LHCN-M2 (cell line): Measurements from ENCODE around the gene MCRIP2. TPM values are rescaled to one million over a fixed set of nuclear protein-coding genes. Genes with fewer than 3 reads are reported as not detected.

Experiments used
- DNase-seq: peaks from one replicate; pipeline ENCODE4 v3.0.0-alpha.2; 2012; ENCODE audit warnings: low read depth
- total RNA-seq: library from RNA; depleted of rRNA; stranded (reverse); fragments of >200 nt; gene quantifications from 2 replicates; pipeline ENCODE4 v1.2.3, GENCODE V29; 2014

The MCRIP2 gene
- total RNA-seq, 1 experiment from 2014 or later: 20.2 TPM

DNA sequence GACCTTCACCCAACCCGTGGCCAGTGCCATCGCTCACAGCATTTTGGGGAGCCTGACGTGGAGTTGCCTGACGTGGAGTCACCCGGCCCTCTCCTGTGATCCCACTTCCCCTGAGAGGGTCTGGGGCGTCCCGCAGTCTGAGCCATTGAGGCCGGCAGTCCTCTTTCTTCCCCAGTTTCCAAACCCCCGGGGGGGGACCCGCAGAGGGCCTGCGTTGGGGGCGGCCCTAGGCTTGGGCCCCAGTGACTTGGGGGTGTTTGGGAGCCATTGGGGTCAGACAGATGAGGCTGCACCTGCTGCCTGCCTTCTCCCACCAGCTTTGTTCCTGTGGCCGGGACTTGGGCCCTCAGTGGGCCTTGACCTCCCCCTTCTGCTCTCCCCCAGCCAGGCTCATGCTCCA, 28.0 kb downstream of the MCRIP2 start:
- DNase-seq: no peak

DNA sequence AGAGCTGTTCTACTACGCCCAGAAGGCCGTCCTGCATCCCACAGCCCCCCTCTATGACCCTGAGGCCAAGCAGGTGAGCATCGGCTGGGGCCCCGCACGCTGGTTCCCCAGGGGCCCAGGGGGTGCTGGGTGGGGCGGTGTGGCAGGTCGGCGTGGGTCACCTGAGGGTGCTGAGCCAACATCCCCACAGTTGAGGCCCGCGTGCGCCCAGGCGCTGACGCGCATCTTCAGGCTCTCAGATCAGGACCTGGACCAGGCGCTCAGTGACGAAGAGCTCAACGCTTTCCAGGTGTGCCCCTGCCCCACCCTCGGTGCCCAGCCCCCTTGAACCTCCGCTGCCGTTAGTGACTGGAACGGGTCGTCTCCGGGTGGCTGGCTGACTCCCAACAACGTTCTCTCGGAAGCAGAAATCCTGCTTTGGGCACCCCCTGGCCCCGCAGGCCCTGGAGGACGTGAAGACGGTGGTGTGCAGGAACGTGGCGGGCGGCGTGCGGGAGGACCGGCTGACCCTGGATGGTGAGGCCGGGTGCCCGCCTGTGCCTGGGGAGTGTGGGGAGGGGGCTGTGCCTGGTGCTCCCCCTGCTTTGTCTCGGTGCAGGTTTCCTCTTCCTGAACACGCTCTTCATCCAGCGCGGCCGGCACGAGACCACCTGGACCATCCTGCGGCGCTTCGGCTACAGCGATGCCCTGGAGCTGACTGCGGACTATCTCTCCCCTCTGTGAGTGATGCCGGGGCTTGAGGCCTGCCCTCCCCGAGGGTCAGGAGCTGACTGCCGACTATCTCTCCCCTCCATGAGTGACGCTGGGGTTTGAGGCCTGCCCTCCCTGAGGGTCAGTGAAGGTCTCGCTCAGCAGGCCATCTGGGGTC, 29.1 kb downstream of the MCRIP2 start:
- DNase-seq: no peak

- no peak for DNase-seq
Observed at GRCh38 chr16:671353-672131, 29.9 kb downstream of the MCRIP2 start.

DNA sequence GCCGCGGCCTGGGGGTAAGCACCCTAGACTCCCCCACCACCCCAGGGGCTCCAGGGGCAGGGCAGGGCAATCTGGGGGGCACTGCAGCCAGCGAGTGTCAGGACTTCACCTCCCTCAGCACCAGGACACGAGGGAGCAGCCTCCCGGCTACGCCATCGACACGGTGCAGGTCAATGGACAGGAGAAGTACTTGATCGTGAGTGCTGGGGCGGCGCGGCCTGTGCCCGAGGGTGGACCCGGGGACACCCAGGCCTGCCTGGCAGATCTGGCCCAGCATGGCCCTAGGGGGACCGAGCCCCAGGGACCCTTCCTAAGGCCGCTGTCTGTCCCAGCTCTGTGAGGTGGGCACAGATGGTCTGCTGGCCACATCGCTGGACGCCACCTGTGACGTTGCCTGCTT, 30.7 kb downstream of the MCRIP2 start:
- no peak for DNase-seq

- DNase-seq: no peak
Observed at GRCh38 chr16:672851-673250, 31.2 kb downstream of the MCRIP2 start.

GRCh38 chr16:673399-673991, 31.9 kb downstream of the MCRIP2 start:
- no peak for DNase-seq

DNA sequence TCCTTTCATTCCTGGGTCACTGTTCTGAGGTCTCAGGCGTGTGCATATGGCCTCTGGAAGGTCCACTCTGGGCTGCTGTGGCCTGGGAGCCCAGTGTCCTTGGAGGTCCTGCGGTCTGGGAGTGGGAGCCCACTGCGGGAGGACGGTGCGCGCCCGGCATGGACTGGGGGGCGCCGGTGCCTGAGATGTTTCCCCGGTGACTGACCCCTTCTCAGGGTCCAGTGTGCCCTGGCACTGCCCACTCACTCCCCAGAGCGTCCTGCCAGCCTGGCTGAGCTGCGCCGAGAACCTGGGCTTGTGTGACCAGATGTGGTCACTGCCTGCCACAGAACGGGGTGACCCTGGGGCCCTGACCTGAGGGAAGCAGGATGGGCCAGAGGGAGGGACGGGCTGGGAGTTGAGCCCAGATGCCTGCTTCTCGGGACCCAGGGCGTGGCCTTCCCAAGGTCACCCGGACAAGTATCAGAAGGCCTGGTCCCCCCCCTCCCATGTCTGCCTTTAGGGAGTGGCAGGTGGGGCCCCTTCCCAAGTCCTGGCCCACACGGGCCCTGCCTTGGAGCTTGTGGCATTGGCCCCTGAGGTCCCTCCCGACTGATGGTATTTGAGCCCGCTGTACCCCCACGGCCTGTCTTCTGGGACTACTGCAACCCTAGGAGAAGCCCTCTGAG, 32.7 kb downstream of the MCRIP2 start:
- no peak for DNase-seq

DNA sequence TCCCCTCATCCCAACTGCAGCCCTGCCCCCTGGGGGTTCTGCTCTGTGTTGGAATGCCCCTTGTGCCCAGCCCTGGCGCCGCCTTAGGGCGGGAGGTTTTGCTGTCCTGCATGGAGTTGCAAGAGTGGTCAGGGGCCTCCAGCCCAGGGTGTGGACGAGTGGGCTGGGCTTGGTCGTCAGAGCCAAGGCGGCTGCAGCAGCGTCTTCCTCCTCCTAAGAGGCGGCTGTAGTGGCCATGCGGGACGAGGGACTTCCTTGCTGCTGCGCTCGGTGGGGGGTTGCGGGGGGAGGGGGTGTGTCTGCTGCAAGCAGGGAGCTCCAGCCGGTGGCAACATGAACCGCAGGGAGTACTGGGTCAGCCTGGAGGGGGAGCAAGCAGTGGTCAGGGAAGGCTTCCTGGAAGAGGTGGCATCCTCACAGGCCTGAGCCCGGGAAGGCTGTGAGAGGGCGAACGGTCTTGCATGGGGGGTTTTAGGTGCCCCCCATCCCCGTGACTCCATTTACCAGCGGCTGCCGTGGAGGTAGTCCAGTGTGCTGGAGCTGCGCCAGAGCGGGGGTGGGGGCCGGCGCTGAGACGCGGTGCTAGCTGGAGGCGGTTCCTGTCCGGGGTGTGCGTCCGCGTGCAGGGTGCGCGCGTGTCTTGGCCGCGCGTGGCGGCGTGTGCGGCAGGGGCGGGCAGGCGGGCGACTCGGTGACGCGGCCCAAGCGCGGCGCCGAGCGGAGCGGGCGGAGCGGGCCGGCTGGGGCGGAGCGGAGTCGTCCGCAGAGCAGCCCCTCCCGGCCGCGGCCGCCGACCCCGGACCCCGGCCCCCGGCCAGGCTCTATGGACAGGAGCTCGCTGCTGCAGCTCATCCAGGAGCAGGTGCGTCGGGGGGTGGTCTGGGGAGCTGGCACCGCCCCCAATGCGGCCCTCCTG, 33.6 kb downstream of the MCRIP2 start, which contains the start of gene RHBDL1:
Gene RHBDL1 (plus strand): TSS at position 704 of the 916 bp plus-strand sequence. CDS start 120 bp downstream, at position 824.
- no peak for DNase-seq

GRCh38 chr16:675884-676564, 34.4 kb downstream of the MCRIP2 start:
- DNase-seq: no peak

DNA sequence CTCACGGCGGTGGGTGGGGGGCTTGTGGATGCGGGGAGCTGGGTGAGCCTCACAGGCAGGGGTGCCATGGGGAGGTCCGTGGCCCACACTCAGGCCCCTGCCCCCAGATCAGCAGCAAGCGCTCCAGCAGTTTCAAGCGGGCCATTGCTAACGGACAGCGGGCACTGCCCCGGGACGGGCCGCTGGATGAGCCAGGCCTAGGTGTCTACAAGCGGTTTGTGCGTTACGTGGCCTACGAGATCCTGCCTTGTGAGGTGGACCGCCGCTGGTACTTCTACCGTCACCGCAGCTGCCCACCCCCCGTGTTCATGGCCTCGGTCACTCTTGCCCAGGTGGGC, 34.9 kb downstream of the MCRIP2 start:
- no peak for DNase-seq

DNA sequence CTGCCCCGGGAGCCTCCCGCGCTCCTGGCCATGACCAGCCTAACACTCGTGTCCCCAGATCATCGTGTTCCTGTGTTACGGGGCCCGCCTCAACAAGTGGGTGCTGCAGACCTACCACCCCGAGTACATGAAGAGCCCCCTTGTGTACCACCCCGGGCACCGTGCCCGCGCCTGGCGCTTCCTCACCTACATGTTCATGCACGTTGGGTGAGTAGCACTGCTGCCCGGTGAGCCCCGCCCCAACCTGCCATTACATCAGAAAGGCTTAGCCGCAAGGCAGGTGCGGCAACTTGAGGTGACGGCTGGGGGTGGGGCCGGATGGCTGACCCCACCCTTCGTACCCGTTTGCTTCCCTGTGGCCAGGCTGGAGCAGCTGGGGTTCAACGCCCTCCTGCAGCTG, 35.3 kb downstream of the MCRIP2 start:
- no peak for DNase-seq

DNA sequence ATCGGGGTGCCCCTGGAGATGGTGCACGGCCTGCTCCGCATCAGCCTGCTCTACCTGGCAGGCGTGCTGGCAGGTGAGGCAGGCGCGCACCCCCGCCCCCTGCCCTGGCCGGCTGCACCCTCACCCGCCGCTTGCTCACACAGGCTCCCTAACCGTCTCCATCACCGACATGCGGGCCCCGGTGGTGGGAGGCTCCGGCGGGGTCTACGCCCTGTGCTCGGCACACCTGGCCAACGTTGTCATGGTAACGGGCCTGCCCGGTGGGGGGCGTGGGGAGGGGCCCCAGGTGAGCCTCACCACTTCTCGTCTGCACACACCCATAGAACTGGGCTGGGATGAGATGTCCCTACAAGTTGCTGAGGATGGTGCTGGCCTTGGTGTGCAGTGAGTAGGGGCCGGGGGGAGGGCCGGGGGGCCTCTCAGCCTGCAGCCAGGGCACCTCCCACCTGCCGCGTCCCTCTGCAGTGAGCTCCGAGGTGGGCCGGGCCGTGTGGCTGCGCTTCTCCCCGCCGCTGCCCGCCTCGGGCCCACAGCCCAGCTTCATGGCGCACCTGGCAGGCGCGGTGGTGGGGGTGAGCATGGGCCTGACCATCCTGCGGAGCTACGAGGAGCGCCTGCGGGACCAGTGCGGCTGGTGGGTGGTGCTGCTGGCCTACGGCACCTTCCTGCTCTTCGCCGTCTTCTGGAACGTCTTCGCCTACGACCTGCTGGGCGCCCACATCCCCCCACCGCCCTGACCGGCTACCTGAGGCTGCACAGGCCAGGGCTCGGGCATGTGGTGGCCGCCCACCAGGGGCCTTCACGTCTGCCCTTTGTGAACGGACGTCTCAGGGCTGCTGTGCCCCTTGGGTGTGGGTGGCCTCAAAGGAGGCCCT, 35.9 kb downstream of the MCRIP2 start:
- no peak for DNase-seq

DNA sequence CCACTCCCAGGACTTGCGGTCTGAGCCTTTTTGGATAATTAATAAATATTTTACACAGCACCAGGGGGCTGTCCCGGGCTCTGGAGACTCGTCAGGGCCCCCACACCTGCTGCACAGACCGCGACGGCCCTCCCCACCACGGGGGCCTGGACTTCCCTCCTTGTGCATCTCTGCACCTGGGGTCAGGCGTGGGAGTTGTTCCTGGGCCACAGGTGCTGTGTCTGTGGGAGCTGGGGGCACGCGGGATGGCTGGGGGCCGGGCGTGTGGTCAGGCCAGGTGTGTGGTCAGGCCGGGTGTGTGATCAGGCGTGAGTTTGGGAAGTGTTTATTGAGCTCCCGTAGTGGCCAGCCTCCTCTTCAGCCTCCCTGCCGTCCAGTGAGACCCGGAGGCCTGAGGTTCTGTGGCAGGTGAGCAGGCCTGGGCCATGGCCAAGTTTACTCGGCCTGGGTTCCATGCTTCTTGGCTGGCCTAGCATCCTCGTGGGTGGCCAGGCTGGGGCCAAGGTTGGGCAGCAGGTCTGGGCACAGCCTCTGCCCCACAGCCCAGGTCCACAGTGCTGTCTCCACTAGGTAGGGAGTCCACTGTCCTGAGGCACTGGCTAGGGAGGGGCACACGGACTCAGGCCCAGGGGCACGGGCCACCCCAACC, 36.7 kb downstream of the MCRIP2 start:
- DNase-seq: no peak

DNA sequence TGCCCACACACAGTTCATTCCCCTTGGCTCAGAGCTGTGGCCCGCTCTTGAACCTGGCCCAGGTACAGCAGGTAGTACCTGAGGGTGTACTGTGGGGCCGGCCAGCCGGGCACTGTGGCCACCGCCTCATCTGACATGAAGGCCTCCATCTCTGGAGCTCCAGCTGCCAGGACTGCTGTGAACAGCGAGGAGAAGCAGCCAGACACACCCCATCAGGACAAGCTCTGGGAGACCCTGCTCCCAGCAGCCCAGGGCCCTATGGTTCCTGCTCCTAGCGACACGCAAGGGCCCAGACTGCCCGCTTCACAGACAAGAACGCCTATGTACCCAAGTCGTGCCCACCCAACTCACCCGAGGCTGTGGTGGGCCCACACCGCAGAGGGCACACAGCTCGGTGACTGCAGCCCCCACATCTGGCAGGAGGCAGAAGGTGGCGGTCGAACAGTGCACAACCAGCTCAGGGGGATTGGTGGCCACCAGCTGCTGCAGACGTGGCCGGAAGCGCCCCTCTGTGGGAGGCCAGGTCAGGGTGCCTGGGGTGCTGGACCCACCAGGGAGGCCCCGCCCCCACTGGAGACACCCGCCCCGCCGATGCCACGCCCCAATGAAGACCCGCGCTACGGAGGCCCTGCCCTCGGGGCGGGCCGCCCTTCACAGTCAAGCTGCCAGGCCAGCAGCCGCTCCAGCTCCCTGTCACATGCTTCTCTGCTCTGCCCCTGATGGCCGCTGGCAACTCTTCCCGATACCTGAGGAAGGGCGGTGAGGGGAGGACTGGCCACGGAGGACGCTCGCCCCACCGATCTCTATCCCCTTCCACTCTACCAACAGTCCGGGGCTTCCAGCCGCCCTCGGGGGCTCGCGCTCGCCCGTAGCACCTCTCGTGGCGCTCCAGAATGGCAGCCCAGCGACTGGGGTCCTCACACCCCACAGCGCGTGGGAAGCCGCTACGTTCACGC, 37.5 kb downstream of the MCRIP2 start:
- no peak for DNase-seq

DNA sequence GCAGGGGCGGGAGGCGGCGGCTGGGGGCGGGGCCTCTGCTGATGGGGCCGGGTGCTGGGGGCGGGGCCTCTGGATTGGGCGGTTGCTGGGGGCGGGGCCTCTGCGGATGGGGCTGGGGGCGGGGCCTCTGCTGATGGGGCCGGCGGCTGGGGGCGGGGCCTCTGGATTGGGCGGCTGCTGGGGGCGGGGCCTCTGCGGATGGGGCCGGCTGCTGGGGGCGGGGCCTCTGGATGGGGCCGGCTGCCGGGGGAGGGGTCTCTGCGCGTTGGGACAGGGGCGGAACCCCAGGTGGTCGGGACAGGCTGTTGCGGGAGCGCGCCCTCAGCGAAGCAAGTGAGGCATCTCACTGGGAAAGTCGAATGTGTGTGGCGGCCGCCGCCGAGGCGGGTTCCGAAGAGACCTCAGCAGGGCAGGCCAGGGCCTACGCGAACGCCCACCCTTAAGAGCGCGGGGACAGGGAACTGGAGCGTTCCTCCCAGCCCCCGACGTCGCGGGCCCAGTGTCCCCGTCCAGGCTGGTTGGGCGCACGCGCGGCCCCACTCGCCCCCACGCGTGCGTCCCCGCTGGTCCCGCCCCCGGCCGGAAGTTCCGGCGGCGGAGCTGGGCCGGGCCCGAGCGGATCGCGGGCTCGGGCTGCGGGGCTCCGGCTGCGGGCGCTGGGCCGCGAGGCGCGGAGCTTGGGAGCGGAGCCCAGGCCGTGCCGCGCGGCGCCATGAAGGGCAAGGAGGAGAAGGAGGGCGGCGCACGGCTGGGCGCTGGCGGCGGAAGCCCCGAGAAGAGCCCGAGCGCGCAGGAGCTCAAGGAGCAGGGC, 38.4 kb downstream of the MCRIP2 start, which contains the start of gene STUB1:
Gene STUB1 (plus strand): TSS at position 597 of the 811 bp plus-strand sequence. CDS start 116 bp downstream, at position 713.
- peak; percentile 77 for DNase-seq

GRCh38 chr16:680625-680945, 39.0 kb downstream of the MCRIP2 start:
- DNase-seq: no peak
